ENCODE results near the gene SMYD1.

- TF ChIP-seq CTCF (IDR thresholded peaks at IDR 0.05): no peak
- TF ChIP-seq POLR2A (IDR thresholded peaks at IDR 0.05): no peak
Measured at GRCh38 chr2:88018909-88019308, 48.7 kb upstream of the SMYD1 start.

Measured in uterus (tissue), 2 donors.